GM19328 (cell line): ENCODE data around the gene ARHGAP22.

Experiments
- ATAC-seq: cut with Tn5 transposase; IDR thresholded peaks from one replicate; pipeline ENCODE4 v1.9.1; 2021; ENCODE audit warnings: mild to moderate bottlenecking, moderate library complexity; ENCODE audit not compliant: unreplicated experiment

The ARHGAP22 gene

GRCh38 chr10:48467669-48468068 is 137.2 kb downstream of the ARHGAP22 start:
- no peak for ATAC-seq

- no peak for ATAC-seq
Measured at GRCh38 chr10:48466611-48467240, 138.1 kb downstream of the ARHGAP22 start.

- no peak for ATAC-seq
Measured at GRCh38 chr10:48465860-48466521, 138.9 kb downstream of the ARHGAP22 start.

- ATAC-seq: no peak
Measured at GRCh38 chr10:48464871-48465736, 139.8 kb downstream of the ARHGAP22 start.

- no peak for ATAC-seq
Measured at GRCh38 chr10:48464121-48464870, 140.6 kb downstream of the ARHGAP22 start.

- ATAC-seq: no peak
Measured at GRCh38 chr10:48463318-48464003, 141.4 kb downstream of the ARHGAP22 start.

DNA sequence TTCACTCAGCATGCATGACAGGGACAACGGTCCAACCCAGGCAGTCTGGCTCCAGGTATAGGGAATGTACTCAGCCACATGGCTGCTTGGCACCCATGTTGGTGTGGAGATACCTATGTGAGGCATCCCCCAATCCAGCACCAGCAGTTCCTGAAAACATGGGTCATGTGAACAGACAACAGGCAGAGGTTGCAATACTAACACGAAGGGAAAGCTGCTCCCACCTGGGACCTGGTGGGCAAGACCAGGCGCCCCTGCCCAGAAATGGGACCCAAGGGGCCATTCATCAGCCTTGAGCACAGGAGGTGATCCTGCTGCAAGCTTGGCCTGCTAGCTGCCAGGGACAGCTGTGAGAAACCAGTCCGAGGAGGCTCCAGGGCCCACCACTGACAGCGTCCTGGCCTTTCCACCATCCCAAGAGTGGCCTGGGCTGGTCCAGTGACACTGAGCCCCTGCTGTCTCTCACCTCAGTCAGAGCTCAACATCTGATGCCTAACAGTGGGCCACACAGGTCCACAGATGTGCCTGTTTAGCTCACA is 142.3 kb downstream of the ARHGAP22 start:
- no peak for ATAC-seq

GRCh38 chr10:48461623-48462481 is 143.0 kb downstream of the ARHGAP22 start:
- no peak for ATAC-seq

DNA sequence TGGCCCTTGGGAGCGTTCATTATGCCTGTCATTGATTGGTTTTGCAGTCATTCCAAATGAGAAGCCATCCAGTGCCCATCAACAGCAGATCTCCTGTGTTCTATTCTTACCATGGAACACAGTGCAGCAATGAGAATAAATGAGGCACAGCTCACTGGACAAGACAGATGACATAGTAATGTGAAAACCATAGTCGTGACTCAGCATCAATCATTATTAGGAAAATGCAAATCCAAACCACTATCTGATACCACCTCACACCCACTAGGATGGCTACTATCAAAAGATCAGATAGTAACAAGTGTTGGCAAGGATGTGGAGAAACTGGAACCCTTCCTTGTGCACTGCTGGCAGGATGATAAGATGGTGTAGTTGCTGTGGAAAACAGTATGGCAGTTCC is 144.7 kb downstream of the ARHGAP22 start:
- no peak for ATAC-seq

DNA sequence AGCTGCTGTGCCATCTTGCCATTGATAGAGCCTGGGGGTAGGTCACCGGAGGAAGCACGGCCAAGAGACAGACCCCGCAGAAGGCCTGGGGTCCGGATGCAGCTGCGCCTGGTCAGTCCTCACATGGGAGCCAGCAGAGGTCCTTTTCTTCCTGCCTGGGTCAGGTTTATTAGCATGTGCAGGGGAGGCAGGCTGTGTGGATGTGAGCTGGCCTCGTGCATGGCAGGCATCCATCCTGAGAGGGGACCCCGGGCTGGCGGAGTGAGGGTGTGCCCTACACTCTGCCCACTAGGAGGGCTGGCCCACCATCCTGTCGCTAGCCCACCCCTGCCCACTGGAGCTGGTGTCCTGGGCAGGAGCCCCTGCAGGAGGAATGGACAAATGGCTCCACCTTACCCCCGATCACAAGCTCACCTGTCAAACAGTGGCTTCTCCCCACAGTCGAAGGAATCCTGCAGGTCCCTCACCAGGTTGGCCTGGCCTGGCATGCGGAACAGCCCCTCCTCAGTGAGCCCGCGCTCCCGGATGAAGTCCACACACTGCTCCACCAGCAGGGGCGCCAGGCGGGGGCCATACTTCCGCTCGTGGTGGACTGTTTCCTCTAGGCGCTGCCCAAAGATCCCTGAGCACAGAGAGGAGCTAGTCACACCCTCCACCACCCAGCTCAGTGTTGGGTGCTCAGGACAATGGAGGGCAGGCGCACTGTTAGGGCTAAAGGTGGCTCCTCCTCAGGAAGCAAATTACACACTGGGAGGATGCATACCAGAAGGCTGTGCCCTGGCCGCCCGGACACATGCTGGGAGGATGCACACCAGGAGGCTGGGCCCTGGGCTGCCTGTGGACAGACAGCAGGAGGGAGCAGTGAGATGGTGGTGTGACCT is 145.4 kb downstream of the ARHGAP22 start:
- ATAC-seq: no peak

- ATAC-seq: no peak
Measured at GRCh38 chr10:48458662-48459048, 146.2 kb downstream of the ARHGAP22 start.

DNA sequence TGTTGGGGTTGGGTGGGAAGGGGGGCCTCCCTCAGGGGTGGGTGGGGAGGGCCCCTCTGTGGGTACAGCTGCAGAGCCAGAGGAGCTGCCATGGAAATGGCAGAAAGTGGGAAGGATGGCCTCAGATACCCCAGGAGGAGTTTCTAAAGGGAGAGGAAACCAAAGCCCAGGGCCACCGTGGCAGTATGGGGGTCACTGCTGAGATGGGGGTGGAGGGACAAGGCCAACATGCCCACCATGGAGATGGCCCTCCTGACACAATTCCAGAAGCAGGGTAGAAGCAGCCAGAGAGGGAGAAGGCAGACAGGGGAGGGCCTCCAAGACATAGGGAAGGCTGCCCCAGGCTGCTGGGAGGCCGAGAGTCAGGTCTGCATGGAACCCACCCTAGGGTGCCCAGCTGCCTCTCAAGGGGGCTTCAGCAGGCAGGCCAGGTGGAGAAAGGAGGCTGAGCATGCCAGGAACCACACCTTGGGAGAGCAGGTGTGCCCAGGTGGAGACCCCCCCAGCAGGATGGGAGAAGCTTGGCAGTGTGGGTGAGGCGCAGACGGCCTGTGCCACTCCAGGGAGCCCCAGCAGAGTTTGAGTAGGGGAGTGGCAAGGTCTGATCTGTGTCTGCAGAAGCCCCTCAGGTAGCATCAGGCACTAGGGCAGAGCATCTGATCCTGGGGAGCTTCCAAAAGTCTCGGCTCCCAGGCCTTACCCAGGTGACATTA is 146.8 kb downstream of the ARHGAP22 start:
- no peak for ATAC-seq

- ATAC-seq: no peak
Measured at GRCh38 chr10:48456808-48457761, 147.8 kb downstream of the ARHGAP22 start.

GRCh38 chr10:48456361-48456804 is 148.5 kb downstream of the ARHGAP22 start:
- ATAC-seq: no peak

- ATAC-seq: no peak
Measured at GRCh38 chr10:48455392-48456151, 149.3 kb downstream of the ARHGAP22 start.

DNA sequence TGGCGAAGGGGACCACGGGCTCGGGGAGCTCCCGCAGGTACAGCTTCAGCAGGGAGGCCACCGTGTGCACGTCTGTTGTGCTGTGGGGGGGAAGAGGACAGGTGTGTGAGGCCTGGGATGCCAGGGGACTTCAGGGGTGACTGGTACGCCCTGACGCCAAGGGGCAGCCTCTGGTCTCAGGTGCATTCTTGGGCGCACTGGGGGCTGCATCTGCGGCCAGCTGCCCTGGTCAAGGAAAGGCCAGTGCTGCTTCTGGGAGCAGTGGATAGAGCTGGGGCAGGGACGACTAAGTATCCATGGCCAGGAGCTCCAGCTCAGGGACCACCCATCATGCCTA is 149.8 kb downstream of the ARHGAP22 start:
- ATAC-seq: no peak
